Gastroesophageal sphincter (tissue), 3 donors: ENCODE data around the gene TIMM22.

ENCODE experiments used
- EP300 ChIP-seq: sonication (generic); formaldehyde crosslinking; IDR thresholded peaks from one replicate; pipeline ENCODE4 v1.6.1; 2017; ENCODE audit warnings: antibody characterized with exemption, mild to moderate bottlenecking
- POLR2A ChIP-seq, 2 donors: fragments of 450-650 bp; IDR thresholded peaks; one replicate each; pipeline ENCODE4 v1.6.1; 2017; ENCODE audit warnings: antibody characterized with exemption in 2 of 2, mild to moderate bottlenecking in 2 of 2, moderate library complexity in 1 of 2
- TF ChIP-seq, protein P1 (sequence below), 4 experiments: fragments of 200-600 bp in 2 of 4; fragments of 450-650 bp in 2 of 4; sonication (generic) in 1 of 4; IDR thresholded peaks; one replicate each; pipeline ENCODE4 v1.5.1; 2017 to 2019; ENCODE audit warnings: antibody characterized with exemption in 4 of 4, mild to moderate bottlenecking in 2 of 4, moderate library complexity in 2 of 4

DNA sequence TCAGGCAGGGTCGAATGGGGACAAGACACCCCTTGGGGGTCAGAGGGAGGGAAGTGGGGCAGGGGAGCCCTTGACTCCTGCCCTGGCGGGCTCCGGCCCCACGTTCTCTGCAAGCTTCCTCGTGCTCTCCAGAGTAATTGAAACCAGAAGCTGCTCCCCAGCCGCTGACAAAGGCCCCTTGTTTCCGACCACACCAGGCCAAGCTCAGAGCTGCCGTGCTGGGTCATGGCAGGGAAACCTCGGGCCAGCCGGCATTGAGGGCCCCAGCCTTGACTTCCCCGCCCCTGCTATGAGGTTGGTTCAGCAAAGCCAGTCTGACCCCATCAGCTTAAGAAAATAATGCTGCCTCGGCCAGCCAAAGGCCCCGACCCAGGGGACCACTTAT is 43.3 kb downstream of the TIMM22 start:
- TF ChIP-seq, protein P1, sequence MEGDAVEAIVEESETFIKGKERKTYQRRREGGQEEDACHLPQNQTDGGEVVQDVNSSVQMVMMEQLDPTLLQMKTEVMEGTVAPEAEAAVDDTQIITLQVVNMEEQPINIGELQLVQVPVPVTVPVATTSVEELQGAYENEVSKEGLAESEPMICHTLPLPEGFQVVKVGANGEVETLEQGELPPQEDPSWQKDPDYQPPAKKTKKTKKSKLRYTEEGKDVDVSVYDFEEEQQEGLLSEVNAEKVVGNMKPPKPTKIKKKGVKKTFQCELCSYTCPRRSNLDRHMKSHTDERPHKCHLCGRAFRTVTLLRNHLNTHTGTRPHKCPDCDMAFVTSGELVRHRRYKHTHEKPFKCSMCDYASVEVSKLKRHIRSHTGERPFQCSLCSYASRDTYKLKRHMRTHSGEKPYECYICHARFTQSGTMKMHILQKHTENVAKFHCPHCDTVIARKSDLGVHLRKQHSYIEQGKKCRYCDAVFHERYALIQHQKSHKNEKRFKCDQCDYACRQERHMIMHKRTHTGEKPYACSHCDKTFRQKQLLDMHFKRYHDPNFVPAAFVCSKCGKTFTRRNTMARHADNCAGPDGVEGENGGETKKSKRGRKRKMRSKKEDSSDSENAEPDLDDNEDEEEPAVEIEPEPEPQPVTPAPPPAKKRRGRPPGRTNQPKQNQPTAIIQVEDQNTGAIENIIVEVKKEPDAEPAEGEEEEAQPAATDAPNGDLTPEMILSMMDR (IDR thresholded peaks at IDR 0.05): no peak
- no peak for TF ChIP-seq POLR2A (IDR thresholded peaks at IDR 0.05)
- TF ChIP-seq EP300: no peak
